Vagina (tissue), 2 donors: ENCODE measurements around the gene HSPA14.

Source experiments
- POLR2A ChIP-seq, 2 donors: fragments of 450-650 bp; IDR thresholded peaks; one replicate each; pipeline ENCODE4 v1.6.1; 2017; ENCODE audit warnings: antibody characterized with exemption in 2 of 2, mild to moderate bottlenecking in 2 of 2, moderate library complexity in 2 of 2
- POLR2AphosphoS5 ChIP-seq, 2 donors: sonication (generic); formaldehyde crosslinking; IDR thresholded peaks; one replicate each; pipeline ENCODE4 v1.9.0; 2017; ENCODE audit warnings: antibody characterized with exemption in 2 of 2, mild to moderate bottlenecking in 2 of 2, low read depth in 1 of 2; ENCODE audit not compliant: insufficient read depth in 1 of 2

DNA sequence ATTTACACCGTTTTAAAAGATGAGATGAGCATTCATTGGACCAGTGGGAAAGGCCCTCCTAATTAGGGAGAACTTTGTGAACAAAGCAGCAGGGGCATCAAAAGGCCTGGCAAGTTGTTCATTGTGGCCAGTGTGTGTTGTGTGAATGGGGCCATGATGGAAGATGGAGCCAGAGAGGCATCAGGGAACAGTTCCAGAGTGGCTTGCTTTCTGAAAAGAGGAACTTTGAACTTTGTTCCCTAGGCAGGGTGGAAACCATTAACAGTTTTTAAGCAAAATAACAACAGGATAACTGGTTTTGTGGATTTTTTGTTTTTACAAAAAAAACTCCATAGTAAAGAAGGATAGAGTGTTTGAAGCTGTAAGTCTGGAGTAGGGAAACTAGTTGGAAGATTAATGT is 53.0 kb downstream of the HSPA14 start:
- TF ChIP-seq POLR2A (IDR thresholded peaks at IDR 0.05) (no peak), POLR2AphosphoS5 (IDR thresholded peaks at IDR 0.05; ENCODE audit: insufficient read depth in 1 of 2, low read depth in 1 of 2) (no peak)
